Brain microvascular endothelial cell (primary cell): ENCODE measurements around the gene ITGBL1.

Source experiments
- DNase-seq: peaks from one replicate; pipeline ENCODE4 v3.0.0-alpha.2; 2020
- H3K27ac ChIP-seq: fragments of 250-450 bp; sonication (Bioruptor Pico); 2 replicates; pipeline ENCODE4 v1.5.1; 2020; ENCODE audit warnings: mild to moderate bottlenecking, moderate library complexity
- H3K27me3 ChIP-seq: fragments of 250-450 bp; sonication (Bioruptor Pico); replicated peaks from 2 replicates; pipeline ENCODE4 v1.5.1; 2020; ENCODE audit warnings: mild to moderate bottlenecking
- H3K36me3 ChIP-seq: fragments of 250-450 bp; sonication (Bioruptor Pico); replicated peaks from 2 replicates; pipeline ENCODE4 v1.5.1; 2020; ENCODE audit warnings: mild to moderate bottlenecking
- H3K4me3 ChIP-seq: 2 replicates; pipeline ENCODE4 v1.5.1; 2011; ENCODE audit warnings: low read depth, mild to moderate bottlenecking, control low read depth, low read length, moderate library complexity
- CTCF ChIP-seq: IDR thresholded peaks from 2 replicates; pipeline ENCODE4 v1.5.1; 2011; ENCODE audit warnings: low read depth, mild to moderate bottlenecking, moderate library complexity, low read length, control low read depth, inconsistent platforms; ENCODE audit errors: missing control alignments
- in situ Hi-C: cut with HindIII; loops from 2 replicates; pipeline ENCODE4 v1.10.0; 2017; ENCODE audit warnings: low sequenced_read_pairs, low pct_ligation_motif_present

Gene ITGBL1

GRCh38 chr13:101522607-101523006 lies 70.1 kb downstream of the ITGBL1 start:
- in situ Hi-C loops, result loop anchor here (25.0 kb wide), 1 partner anchor 240 kb away; no protein-coding TSS in a partner anchor
- H3K27me3 ChIP-seq, result no peaks in the 10 kb centered on the region
- H3K36me3 ChIP-seq, result no peaks in the 10 kb centered on the region
- H3K27ac ChIP-seq, result no peak overlapping the region
- TF ChIP-seq CTCF, result no peak
- H3K4me3 ChIP-seq, result no peak overlapping the region
- no peak for DNase-seq

- in situ Hi-C loops, result loop anchor here (25.0 kb wide), 1 partner anchor 239 kb away; no protein-coding TSS in a partner anchor
- no peaks in the 10 kb centered on the region for H3K27me3 ChIP-seq
- H3K27ac ChIP-seq, result peak overlapping the region; percentile 9
- peak; percentile 88 for DNase-seq
- no peak for TF ChIP-seq CTCF
- no peak overlapping the region for H3K4me3 ChIP-seq
- H3K36me3 ChIP-seq, result no peaks in the 10 kb centered on the region
Measured at GRCh38 chr13:101523154-101524131, 71.0 kb downstream of the ITGBL1 start.

- in situ Hi-C loops, result no loop called here
- no peak for TF ChIP-seq CTCF
- H3K27me3 ChIP-seq, result no peaks in the 10 kb centered on the region
- DNase-seq, result peak; percentile 13
- no peaks in the 10 kb centered on the region for H3K36me3 ChIP-seq
- no peak overlapping the region for H3K4me3 ChIP-seq
- no peak overlapping the region for H3K27ac ChIP-seq
Measured at GRCh38 chr13:101527130-101527529, 74.7 kb downstream of the ITGBL1 start.

- Histone ChIP-seq H3K36me3 (no peaks in the 10 kb centered on the region), H3K4me3 (no peak overlapping the region), H3K27ac (peak overlapping the region; percentile 39), H3K27me3 (no peaks in the 10 kb centered on the region)
- no peak for TF ChIP-seq CTCF
- peak; percentile 92 for DNase-seq
- in situ Hi-C loops, result no loop called here
Measured at GRCh38 chr13:101529422-101529821, 76.9 kb downstream of the ITGBL1 start.

GRCh38 chr13:101530293-101530692 lies 77.8 kb downstream of the ITGBL1 start:
- in situ Hi-C loops, result no loop called here
- no peak for DNase-seq
- no peak for TF ChIP-seq CTCF
- Histone ChIP-seq H3K4me3 (no peak overlapping the region), H3K27ac (no peak overlapping the region), H3K27me3 (no peaks in the 10 kb centered on the region), H3K36me3 (no peaks in the 10 kb centered on the region)
